ENCODE data around the gene PLEKHF1. TPM values are rescaled to one million over a fixed set of nuclear protein-coding genes. Genes with fewer than 3 reads are reported as not detected.

PLEKHF1 gene
- total RNA-seq, 1 donor from 2014 or later = 29.4 TPM

DNA sequence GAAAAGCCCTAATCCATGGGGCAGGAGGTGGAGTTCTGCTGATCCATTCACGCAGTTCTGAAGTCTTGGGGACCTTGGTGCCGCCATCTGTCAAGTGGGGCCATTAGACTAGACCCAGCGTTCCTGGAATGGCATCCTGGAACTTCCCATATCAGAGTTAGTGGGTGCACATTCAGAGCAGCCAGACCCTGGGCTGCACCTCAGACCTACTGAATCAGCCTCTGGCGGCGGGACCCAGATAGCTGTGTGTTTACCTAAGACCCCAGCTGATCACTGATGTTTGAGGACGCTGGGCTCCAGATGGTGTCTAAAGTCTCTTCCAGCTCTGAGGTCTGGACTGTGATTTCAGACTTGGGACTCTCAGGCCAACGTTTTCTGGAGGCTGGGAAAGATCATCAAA lies 46.4 kb upstream of the PLEKHF1 start:
- Mint-ChIP-seq H3K4me3 (ENCODE audit: unreplicated experiment) (no peak overlapping the region), H3K27ac (ENCODE audit: unreplicated experiment) (no peak overlapping the region), H3K36me3 (ENCODE audit: low read depth) (peaks cover 22% of the 10 kb centered on the region), H3K27me3 (ENCODE audit: low read depth) (peaks cover 6% of the 10 kb centered on the region), H3K4me1 (ENCODE audit: low read depth) (no peaks in the 10 kb centered on the region), H3K9me3 (ENCODE audit: low read depth) (peaks cover 4% of the 10 kb centered on the region)
- DNase-seq (ENCODE audit: low spot score) = no peak
- no peak for TF ChIP-seq CTCF (IDR thresholded peaks at IDR 0.05)

GRCh38 chr19:29620931-29621351 lies 44.3 kb upstream of the PLEKHF1 start:
- TF ChIP-seq CTCF (IDR thresholded peaks at IDR 0.05) = no peak
- no peak overlapping the region for H3K27ac Mint-ChIP-seq (ENCODE audit: unreplicated experiment)
- H3K4me3 Mint-ChIP-seq (ENCODE audit: unreplicated experiment) = no peak overlapping the region
- H3K36me3 Mint-ChIP-seq (ENCODE audit: low read depth) = peaks cover 7% of the 10 kb centered on the region
- peaks cover 4% of the 10 kb centered on the region for H3K9me3 Mint-ChIP-seq (ENCODE audit: low read depth)
- no peaks in the 10 kb centered on the region for H3K4me1 Mint-ChIP-seq (ENCODE audit: low read depth)
- H3K27me3 Mint-ChIP-seq (ENCODE audit: low read depth) = peaks cover 6% of the 10 kb centered on the region
- peak; percentile 74 for DNase-seq (ENCODE audit: low spot score)

DNA sequence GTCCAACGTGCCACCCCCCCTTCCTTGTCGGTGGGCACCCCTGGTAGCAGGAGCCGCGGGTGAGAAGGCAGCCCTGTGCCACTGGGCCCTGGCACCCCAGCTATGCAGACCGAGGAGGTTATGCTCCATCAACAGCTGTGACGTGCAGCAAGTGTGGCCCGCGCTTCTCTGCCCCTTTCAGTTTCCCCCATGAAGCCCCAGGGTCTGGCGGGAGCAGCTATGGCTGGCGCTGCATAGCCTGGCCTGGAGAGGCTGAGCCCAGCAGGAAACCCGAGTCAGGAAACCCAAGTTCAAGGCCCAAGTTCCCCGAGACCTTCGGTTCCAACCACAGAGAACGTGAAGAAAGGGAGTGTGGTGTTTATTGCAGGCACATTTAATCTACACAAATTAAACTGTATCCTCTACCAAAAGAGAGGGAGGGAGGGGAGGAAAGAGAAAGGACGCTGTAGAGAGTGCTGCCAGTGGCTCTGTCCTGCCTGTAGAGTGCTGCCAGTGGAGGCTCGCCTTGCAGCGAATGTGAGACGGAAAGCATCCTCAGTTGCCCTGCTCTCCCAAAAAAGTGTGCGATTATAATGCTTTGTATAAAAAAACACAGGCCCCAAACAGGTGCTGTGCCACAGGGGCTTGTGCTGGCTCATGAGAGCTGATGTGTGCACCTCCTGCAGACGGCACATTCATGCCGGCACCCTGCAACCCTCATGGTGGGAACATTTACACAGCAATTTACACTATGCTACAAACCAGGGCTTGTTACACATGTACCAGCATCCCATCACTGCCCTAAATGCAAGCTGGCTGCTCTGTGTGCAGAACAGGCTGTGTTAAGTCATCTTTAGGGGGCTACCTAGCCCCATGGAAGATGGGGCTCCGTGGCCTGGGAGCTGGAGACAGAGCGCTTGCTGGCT lies 42.8 kb upstream of the PLEKHF1 start:
- H3K27me3 Mint-ChIP-seq (ENCODE audit: low read depth) = peaks cover 6% of the 10 kb centered on the region
- H3K4me3 Mint-ChIP-seq (ENCODE audit: unreplicated experiment) = no peak overlapping the region
- H3K4me1 Mint-ChIP-seq (ENCODE audit: low read depth) = no peaks in the 10 kb centered on the region
- peaks cover 4% of the 10 kb centered on the region for H3K9me3 Mint-ChIP-seq (ENCODE audit: low read depth)
- no peak for DNase-seq (ENCODE audit: low spot score)
- H3K27ac Mint-ChIP-seq (ENCODE audit: unreplicated experiment) = no peak overlapping the region
- H3K36me3 Mint-ChIP-seq (ENCODE audit: low read depth) = no peaks in the 10 kb centered on the region
- no peak for TF ChIP-seq CTCF (IDR thresholded peaks at IDR 0.05)

GRCh38 chr19:29623726-29624488 lies 41.4 kb upstream of the PLEKHF1 start:
- peak; percentile 93 for DNase-seq (ENCODE audit: low spot score)
- Mint-ChIP-seq H3K36me3 (ENCODE audit: low read depth) (no peaks in the 10 kb centered on the region), H3K4me3 (ENCODE audit: unreplicated experiment) (no peak overlapping the region), H3K27me3 (ENCODE audit: low read depth) (peaks cover 6% of the 10 kb centered on the region), H3K27ac (ENCODE audit: unreplicated experiment) (no peak overlapping the region), H3K9me3 (ENCODE audit: low read depth) (no peaks in the 10 kb centered on the region), H3K4me1 (ENCODE audit: low read depth) (no peaks in the 10 kb centered on the region)
- no peak for TF ChIP-seq CTCF (IDR thresholded peaks at IDR 0.05)

DNA sequence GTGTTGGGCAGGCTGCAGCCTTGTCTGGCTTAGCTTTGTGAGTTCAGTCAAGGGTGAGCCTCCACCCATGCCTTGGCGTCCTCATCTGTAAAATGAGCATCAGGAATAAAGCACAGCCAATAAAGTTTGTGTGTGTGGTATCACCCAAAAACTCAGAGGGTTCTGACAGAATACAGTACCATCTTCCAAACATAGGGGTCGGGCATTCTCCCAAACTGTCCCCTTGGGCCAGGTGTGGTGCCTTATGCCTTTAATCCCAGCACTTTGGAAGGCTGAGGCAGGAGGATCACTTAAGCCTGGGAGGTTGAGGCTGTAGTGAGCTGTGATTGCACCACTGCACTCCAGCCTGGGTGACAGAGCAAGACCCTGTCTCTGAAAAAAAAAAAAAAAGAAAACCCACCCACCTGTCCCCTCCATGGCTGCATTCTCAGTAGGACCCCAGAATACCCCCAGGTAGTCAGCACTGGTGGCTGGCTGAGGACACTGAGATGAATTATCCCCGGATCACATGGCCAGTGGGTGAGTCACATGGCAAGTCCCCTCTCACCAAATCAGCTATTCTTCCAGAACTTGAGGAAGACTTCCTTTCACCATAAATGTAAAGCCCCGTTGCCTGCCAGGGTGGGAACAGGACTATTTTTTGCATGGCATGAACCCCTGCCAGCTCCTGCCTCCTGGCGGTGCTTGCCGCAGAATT lies 40.6 kb upstream of the PLEKHF1 start:
- no peak overlapping the region for H3K4me3 Mint-ChIP-seq (ENCODE audit: unreplicated experiment)
- TF ChIP-seq CTCF (IDR thresholded peaks at IDR 0.05) = no peak
- no peak overlapping the region for H3K27ac Mint-ChIP-seq (ENCODE audit: unreplicated experiment)
- peaks cover 6% of the 10 kb centered on the region for H3K27me3 Mint-ChIP-seq (ENCODE audit: low read depth)
- H3K36me3 Mint-ChIP-seq (ENCODE audit: low read depth) = no peaks in the 10 kb centered on the region
- no peak for DNase-seq (ENCODE audit: low spot score)
- H3K9me3 Mint-ChIP-seq (ENCODE audit: low read depth) = no peaks in the 10 kb centered on the region
- no peaks in the 10 kb centered on the region for H3K4me1 Mint-ChIP-seq (ENCODE audit: low read depth)
